NCI-H146 treated with DMSO at 0.1 percent for 48 hours (cell line): ENCODE data around the gene GRIN3B.

Experiments used
- DNase-seq: peaks from one replicate; lab custom pipeline; 2025; ENCODE audit not compliant: unreplicated experiment; lab: John Stamatoyannopoulos, UW

The GRIN3B gene

DNA sequence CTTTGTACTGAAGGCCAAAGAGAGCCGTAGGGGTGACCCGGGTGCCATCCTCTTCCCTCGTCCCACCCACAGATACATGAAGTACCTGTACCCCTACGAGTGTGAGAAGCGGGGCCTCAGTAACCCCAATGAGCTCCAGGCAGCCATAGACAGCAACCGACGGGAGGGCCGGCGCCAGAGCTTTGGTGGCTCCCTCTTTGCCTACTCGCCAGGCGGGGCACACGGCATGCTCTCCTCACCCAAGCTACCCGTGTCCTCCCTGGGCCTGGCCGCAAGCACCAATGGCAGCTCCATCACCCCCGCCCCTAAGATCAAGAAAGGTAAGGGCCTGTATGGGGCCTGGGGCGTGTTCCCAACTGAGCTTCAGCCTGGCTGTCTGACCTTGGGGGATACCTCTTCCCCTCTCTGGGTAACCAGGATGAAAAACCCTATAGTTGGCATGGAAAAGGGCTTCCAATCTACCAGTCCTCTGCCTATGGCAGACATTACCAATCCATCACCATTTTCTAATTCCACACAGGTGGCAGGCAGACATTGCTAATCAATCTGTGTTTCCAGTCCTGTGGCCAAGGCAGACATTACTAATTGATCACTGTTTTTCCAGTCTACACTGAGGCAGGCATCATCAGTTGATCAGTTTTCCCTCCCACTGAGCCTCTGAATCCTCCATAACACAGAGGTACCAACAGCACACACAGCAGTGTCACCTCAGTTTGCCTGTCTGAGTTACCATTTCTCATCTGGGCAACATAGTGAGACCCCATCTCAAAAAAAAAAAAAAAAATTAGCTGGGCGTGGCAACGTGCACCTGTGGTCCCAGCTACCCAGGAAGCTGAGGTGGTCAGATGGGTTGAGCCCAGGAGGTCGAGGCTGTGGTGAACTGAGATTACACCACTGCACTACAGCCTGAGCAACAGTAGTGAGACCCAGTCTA is 35.2 kb upstream of the GRIN3B start:
- DNase-seq = no peak

DNA sequence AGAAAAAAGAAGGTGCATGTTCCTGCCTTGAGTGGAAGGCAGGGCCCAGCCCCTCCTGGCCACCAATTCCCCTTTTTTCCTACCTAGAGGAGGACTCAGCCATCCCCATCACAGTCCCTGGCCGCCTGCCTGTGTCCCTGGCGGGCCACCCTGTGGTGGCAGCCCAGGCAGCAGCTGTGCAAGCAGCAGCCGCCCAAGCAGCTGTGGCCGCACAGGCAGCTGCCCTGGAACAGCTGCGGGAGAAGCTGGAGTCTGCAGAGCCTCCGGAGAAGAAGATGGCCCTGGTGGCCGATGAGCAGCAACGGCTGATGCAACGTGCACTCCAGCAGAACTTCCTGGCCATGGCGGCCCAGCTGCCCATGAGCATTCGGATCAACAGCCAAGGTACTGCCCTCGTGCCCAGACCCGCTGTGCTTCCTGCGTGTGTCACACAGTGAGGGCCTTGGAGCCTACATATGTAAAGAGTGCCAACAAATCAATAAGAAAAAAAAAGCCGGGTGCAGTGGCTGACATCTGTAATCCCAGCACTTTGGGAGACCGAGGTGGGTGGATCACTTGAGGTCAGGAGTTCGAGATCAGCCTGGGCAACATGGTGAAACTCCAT is 33.6 kb upstream of the GRIN3B start:
- DNase-seq = no peak

DNA sequence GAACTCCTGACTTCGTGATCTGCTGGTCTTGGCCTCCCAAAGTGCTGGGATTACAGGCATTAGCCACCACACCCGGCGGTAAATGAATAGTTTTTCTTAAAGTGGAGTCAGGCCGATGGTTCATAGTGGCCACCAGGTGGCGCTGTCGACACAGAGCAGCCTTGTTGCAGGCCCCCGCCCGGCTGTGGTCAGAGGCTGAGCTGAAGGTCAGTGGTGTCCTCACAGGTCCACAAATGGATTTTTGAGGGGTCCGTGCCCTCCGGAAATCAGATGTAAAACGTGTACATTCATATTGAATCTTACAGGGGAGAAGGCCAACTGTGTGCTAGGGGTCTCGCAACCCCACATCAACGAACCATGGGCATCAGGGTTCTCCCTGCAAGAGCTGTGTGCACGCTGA is 29.5 kb upstream of the GRIN3B start:
- no peak for DNase-seq

DNA sequence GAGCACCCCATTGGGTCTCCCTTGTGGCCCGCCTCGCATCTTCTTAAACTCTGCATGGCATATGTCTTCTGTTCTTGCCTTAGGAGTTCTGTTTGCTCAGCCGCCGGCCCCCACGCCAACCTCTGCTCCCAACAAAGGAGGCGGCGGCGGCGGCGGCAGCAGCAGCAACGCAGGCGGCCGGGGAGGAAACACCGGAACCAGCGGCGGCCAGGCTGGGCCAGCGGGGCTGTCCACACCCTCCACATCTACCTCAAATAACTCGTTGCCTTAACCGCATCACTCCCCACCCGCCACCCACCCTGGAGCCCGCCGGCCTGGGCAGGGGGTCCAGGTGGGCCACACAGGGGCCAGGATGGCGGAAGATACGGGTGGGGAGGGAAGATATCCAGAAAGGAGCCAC is 28.4 kb upstream of the GRIN3B start:
- no peak for DNase-seq

DNA sequence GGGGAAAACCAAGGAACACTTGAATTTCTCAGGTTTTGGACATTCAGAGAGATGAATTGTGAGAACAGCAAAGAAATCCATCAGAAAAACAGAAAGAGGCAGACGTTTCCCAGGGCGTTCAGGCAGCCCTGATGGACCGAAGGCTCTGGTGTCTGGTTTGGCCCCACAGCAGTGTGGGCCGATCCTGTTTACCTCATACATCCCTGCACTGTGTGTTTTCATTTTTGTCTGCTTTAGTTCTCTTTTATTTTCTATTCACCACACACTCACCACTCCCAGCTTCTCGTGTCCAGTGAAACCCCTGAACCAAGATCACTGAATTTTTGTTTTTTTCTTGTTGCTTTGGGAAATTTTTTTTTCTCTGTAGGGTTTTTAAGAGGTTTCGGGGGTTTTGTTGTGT is 27.9 kb upstream of the GRIN3B start:
- DNase-seq = no peak

DNA sequence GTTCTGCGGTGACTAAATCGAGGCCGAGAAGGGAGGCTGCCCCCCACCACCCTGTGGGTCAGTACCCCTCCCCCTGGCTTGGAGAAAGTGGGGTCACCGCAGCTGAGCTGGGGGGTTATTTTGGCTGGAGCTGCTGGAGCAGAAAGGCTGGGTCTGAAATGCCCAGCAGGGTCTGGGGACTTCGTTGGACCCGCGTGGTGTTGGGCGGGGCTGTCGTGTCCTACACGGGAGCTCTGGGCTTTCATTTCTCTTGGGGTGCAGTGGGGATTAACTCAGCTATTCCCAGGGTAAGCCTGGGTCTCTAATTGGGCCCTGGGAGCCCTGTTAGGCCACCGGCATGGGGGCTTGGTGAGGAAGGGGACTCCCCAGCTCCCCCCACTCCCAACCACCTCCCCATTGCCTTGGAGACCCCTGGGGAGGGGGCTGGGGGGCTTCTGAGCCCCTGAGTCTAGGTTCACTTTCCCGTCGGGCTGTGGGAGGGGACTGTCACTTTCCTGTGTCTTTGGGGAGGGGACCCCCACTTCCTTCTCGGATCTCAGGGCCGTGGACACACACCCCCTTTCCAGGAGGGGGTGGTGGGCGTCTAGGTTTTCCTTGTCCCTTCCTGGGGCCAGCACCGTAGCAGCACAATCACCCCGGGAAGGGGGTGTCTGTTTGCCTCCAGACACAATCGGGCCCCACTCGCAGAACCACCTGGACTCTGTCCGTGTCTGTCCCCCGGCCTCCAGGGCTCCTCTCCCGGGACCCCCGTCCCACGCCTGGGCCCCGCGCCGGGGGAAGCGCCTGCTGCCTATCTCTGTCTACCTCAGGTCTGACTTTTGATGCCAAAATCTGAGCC is 26.3 kb upstream of the GRIN3B start:
- DNase-seq = no peak

DNA sequence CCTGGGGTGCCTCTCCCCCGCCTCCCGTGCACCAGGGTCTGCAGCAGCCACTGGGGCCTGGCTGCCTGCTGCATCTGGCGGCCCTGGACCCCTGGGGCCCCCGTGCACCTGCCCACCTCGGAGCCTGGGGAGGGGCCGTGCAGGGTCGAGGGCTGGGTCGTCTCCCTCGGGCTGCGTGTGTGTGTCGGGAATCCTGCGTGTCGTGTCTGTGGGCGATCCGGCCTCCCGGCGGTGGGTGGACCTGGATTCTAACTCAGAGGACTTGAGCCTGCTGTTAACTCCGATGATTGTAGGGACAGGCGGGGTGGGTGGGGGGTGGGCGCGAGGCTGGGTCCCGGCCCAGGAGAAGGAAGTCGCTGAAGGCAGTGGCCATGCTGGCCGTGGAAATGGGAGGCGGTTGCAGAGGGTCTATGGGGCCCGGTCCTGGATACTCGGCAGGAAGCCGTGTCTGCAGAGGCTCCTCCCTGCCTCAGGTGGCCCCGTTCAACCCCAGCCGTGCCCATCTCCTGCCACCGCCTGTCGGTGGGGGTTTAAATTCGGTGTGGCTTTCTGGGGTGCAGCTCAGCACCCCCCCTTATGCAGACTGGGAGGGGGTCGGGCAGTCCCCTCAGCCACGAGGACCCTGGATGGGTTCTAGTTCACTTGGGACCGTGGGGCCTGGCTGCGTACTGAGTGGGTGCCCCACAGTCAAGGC is 25.5 kb upstream of the GRIN3B start:
- DNase-seq = no peak

DNA sequence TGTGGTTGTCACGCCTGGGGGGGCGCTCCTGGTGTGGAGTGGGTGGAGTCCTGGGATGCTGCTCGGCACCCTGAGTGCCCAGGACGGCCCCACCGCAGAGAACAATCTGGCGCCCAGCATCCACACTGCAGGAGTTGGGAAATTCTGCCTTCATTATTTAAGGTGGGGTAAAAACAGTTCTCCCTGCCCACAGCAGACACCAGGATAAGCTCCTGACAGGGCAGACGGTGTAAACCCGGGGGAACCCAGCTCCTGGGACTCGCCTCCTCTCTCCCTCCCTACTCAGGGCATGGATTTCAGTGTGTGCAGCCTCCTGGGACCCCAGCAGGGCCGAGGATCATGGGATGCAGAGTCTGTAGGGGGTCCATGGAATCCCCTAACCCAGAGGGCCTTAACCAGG is 23.7 kb upstream of the GRIN3B start:
- DNase-seq = no peak

DNA sequence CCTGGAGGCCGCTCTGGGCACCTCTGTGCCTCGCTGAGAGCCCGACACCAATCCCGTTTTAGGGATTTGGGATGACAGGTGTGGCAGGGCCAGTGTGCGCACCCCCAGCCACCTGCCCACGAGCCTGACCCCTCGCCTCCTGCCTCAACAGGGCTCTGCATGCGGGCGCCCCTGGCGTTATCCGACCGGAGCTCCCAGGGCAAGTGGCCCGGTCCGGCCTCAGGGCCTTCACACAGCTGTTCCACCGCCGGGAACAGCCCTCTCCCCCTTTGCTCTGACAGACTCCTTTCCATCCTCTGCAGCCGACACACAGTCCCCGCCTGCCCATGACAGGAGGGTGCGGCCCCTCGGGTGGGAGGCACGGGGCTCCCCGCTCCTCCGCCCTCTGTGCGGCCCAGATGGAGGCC is 23.2 kb upstream of the GRIN3B start:
- no peak for DNase-seq

DNA sequence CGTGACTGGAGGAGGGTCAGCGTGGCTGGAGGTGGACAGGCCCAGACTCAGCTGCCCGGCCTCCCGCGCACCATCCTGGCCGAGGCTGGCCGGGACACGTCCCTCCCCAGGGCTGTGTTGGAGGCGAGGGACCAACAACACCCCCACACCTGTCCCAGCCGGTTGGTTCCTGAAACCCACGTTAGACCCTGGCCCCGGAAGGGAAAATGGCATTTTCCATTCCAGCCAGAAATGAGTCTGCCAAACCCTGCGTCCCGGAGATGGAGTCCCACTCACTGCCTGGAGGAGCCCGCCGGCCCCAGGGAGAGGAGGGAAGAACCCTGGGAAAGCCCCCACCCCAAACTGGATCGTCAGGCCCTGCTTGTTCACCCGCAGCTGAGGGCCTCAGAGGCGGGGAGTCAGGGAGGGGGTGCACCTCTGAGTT is 20.9 kb upstream of the GRIN3B start:
- no peak for DNase-seq

DNA sequence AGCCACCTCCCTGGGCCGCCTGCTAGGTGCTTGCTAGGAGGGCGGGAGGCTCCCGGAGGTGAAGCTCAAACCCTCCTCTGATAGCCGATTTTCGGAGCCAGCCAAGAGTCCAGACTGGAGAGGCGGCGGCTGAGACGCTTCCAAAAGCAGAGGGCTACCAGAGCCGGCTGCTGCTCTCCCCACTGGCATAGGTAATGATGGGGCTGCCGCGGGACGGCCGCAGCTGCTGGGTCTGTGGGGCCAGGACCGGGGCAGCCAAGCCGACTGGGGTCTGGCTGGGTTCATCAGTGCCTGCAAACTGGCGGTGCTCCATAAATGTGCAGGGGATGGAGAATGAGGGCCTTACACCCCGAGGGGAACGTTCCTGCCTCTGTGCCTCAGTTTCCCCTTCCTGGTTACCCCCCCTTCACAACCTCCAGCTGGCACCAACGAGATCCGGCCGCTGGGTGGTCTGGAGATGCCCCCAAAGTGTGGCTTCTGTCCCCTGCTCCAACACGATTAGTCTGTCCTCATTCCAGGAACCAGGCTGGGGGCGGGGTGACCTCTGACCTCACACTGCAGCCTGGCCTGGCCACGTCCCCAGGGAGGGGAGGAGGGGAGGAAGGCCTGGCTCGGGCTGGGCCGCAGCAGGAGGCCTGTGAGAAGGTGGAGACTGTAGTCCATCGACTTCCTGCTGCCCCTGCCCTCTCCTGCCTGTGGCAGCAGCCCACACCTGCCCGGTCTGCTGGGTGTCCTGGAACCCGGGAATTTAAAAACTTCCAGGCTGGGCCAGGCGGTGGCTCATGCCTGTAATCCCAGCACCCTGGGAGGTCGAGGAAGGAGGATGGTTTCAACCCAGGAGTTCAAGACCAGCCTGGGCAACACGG is 19.9 kb upstream of the GRIN3B start:
- DNase-seq = no peak

DNA sequence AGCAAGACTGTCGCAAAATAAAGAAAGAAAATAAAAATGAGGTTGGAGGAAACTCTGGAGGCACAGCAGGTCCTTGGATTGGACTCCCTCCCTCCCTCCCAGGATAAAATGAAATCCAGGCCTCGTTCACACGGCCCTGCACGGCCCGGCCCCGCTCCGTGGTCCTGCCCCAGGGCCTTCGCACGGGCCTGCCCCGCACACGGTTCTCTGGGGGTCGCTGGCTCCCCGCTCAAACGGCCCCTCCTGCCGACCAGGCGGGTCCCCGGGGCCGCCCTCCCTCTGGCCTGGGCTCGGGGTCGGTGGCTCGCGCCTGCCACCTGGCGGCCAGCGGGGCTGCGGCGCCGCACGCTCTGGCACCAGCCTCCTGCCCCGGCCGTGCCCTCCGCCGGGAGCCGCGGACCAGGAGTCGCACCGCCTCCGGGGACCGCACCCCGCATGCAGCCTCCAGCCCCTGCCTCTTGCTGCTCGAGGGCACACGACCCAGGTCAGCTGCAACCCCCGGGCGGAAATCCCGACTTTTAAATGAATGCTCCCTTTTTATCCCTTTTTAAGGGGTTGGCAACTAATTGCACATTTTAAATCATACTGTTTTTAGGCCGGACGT is 17.6 kb upstream of the GRIN3B start:
- DNase-seq = no peak

DNA sequence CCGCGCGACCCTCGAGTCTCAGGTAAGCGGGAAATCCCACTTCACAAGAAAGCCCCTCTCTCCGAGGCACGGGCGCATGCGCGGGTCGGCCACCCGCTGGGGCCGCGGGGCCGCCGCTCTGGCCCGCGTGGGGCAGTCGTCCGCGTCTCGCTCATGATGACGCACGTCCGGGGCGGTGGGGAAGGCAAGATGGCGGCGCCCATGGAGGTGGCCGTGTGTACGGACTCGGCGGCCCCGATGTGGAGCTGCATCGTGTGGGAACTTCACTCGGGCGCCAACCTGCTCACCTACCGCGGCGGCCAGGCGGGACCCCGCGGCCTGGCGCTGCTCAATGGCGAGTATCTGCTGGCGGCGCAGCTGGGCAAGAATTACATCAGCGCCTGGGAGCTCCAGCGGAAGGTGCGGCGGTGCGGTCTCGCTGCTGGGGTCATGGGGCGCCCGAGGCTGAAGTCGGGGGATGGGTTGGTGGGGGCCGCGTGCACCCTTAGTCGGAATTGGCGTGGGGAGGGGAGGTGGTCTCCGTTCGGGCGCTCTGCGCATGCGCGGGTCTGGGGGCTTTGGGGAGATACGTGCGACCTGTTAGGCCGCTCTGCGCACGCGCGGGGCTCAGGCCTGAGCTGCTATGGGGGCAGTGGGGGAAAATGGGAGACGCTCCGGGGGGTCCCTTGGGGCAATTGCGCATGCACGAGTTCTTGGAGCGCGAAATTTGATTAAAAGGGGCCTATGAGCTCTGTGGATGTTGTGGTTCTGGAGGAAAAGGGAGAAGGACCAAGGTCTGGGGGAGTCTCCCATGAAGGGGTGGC is 15.9 kb upstream of the GRIN3B start, which contains the start of gene WDR18:
Gene WDR18 (plus strand): TSS at position 181 of the 803 bp plus-strand sequence. CDS start 9 bp downstream, at position 190.
- DNase-seq = peak; percentile 59

DNA sequence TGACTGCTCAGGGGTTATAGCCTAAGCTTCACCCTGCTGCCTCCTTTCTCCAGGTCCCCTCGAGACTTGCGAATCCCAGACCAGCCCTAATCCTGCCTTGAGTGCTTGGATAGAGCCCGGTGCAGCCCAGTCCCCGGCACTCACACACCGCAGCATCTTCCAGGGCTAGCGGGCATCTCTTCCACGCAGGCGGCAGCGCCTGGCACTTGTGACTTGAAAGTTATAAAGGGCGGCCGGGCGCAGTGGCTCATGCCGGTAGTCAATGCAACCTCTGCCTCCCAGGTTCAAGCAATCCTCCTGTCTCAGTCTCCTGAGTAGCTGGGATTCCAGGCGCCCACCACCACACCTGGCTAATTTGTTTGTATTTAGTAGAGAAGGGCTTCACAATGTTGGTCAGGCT is 14.1 kb upstream of the GRIN3B start:
- no peak for DNase-seq

DNA sequence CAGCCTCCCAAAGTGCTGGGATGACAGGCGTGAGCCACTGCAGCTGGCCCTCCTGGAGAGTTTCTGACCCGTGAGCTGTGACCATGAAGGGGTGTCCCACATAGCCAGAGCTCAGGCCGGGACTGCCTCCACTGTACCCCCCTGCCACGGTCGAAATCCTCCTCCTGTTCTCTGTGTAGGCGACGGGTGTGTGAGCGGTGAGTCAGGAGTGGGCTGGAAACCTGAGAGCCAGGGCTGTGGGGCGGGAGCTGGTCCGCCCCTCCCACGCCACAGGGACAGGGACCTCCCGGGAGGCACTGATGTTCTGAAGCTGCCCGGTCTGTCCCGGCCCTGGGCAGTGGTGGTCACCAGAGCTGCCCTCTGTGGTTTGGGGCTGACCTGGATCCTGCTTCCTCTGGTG is 12.1 kb upstream of the GRIN3B start:
- DNase-seq = no peak

DNA sequence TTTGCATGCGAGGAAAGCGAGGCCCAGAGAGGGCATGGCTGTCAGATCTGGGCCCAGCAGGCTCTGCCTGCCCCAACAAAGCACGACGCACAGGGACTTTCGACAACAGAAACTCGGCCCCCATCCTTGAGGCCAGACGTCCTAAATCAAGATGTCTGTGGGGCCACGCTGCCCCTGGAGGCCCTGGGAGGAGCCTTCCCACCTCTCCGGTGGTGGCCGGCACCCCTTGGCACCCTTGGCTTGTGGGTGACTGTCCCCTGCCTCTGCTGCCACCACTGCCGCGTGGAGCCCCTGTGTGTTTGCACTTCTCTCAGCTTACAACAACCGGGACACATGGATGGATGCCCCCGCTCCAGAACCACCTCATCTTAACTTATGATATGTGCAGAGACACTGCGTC is 11.7 kb upstream of the GRIN3B start:
- DNase-seq = no peak

DNA sequence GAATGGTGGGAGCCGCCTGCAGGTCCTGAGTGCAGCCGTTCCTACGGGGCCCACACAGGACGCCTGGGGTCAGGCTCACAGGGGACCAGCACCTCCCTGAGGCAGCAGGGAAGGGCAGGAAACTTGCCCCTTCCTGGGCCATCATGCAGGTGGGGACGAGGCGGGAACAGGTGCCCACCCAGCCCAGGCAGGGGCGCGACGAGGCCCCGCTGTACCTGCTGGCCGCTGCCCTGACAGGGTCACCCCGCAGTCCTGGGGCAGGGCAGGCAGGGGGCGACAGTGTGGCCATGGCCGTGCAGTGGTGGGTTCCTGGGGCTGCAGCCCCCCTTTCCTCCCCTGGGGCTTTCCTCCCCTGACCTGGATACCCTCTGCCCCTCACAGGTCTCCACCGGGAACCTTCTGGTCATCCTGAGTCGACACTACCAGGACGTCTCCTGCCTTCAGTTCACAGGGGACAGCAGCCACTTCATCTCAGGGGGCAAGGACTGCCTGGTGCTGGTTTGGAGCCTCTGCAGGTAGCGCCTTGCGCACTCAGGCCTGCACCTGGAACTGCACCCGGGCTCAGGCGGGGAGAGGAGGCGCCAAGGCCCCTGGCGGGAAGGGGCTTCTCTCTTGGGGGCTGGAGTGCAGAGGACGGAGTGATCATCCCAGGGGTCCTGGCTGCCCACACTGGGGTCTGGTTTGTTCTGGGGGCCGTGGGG is 10.7 kb upstream of the GRIN3B start:
- DNase-seq = no peak

DNA sequence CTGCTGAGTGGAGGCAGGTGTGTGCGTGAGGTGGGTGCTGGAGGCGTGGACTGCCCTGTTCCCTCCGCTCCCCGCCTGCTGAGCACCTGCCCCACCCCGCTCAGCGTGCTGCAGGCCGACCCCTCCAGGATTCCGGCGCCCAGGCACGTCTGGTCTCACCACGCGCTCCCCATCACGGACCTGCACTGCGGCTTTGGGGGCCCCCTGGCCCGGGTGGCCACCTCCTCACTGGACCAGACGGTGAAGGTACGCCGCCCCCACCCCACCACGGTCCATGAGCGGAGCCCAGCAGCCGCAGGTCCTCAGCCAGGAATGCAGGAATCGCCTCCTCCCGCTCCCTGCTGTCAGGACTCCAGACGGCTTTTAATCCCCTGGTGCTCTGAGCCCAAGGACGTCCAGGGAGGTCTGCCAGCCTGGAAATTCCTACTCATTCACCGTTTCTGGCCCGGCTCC is 10.1 kb upstream of the GRIN3B start:
- no peak for DNase-seq
